Right cardiac atrium (tissue), 5 donors: ENCODE measurements around the gene ZNF236. TPM values are rescaled to one million over a fixed set of nuclear protein-coding genes. Genes with fewer than 3 reads are reported as not detected.
A peak's percentile ranks its signal among the peaks of the same experiment; 100 is the strongest.

Experiments
- ATAC-seq, 2 donors: fragments of 200-7000 bp; cut with Tn5 transposase; one replicate each; pipeline versions ENCODE4 v1.8.0 to v1.9.1; 2020; ENCODE audit warnings: moderate library complexity in 2 of 2, mild to moderate bottlenecking in 1 of 2
- DNase-seq, 3 donors: peaks; one replicate each; pipeline ENCODE4 v3.0.0-alpha.2; 2020
- H3K27ac ChIP-seq: one replicate; pipeline ENCODE4 v1.5.1; 2013; ENCODE audit warnings: mild to moderate bottlenecking, low read length, control low read depth, moderate library complexity
- H3K27me3 ChIP-seq: one replicate; pipeline ENCODE4 v1.6.1; 2013; ENCODE audit not compliant: control insufficient read depth, insufficient read depth
- H3K4me1 ChIP-seq: one replicate; pipeline ENCODE4 v1.6.1; 2013; ENCODE audit warnings: low read length; ENCODE audit not compliant: control insufficient read depth, insufficient read depth
- H3K4me3 ChIP-seq: one replicate; pipeline ENCODE4 v1.5.1; 2013; ENCODE audit warnings: low read length, control low read depth
- H3K9me3 ChIP-seq: one replicate; pipeline ENCODE4 v1.6.1; 2013; ENCODE audit warnings: low read length; ENCODE audit not compliant: control insufficient read depth
- WGBS: extraction: QIAGEN DNeasy Blood & Tissue Kit; methylation state at CpG from one replicate; pipeline ENCODE4 v1.1.7; 2013; 5-methylcytosine and 5-hydroxymethylcytosine counted together
- intact Hi-C, 4 donors: fragments of 100-400 bp; cut with DNase I; formaldehyde crosslinking; loops; one replicate each; pipeline versions ENCODE4 v1.11.0 to v1.14.0; 2022 to 2023
- polyA plus RNA-seq: library from polyadenylated mRNA; stranded (reverse); fragments of 200-250 nt; gene quantifications from one replicate; pipeline ENCODE4 v1.2.3, GENCODE V29; 2013
- total RNA-seq, 4 donors: library from RNA; stranded (reverse); fragmentation: NEBNext Ultra II Directional; extraction: Animal tissue kit (Norgen Biotek cat#: 25700); gene quantifications; one replicate each; pipeline ENCODE4 v1.2.1, GENCODE V29; 2021
- donor health status: healthy with polysubstance abuse.
- donor health status: DM: no; HTN: yes; CAD: no.
- donor health status: DM: no; HTN: no; CAD: no.
- donor health status: DM: no; HTN: yes; CAD: no; lungs with severe emphysema.
- donor health status: DM: yes; HTN: yes; CAD: no.

ZNF236 gene
- total and polyA plus RNA-seq, 5 donors: 2.2 to 19.8 (median 16.9) TPM

DNA sequence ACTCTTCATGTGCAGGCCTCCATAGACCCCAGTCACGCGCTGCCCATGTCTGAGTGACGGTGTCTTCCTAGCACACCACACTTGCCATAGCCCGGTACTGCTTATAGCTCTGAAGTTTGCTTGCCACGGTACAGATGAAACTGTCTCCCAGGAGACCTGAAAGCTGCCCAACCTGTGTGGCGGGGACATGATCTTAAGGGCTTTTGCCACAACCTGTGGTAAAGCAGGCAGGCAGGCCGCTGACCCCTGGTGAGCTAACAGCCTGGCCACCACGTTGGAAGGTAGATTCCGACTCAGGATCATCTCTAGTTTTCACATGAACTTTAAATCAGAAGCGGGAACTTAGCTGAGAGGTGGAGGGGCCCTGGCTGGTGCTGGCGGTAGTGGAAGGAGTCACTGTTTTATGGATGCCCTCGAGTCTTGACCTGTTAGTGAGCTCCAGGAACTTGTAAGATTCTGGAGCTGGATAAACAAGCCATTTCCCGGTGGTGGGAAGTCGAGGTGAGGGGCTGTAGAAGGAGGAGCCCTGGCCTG lies 153.3 kb downstream of the ZNF236 start:
- intact Hi-C loops: no loop called here
- 91% methylated on average over 14 of the region's 14 CpGs for WGBS

DNA sequence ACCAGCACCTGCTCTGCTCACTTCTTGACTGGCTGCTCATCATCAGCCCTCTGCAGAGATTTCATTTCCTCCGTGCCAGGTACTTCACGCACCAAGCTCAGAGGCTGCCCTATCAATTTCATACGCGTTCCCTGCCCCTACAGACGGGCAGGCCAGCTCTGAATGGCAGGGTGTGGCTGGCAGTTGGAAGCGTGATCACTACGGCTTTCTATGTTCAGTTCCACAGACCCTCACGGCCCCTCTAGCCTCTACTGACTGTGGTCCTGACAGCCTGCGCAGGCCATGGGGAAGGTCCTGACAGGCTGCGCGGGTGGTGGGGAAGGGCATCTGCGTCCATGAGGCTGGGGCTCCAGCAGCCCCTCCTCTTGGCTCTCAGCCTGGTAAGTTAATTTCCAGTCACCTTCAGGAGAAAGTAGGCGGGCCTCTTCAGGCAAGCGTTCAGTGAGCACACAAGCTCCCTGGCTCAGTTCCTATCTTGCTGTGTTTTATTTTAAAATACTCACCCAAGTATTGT lies 154.8 kb downstream of the ZNF236 start:
- no peaks in the 10 kb centered on the region for H3K27me3 ChIP-seq
- H3K4me3 ChIP-seq: no peak overlapping the region
- 50% methylated on average over 14 of the region's 14 CpGs for WGBS
- peak; percentile 49 to 53 for ATAC-seq
- H3K4me1 ChIP-seq: no peaks in the 10 kb centered on the region
- H3K27ac ChIP-seq: no peak overlapping the region
- peak in 1 of 3 donors; percentile 30 for DNase-seq
- no peaks in the 10 kb centered on the region for H3K9me3 ChIP-seq
- intact Hi-C loops: no loop called here

More for the DNA sequence above, 153.3 kb downstream of the ZNF236 start:
- no peaks in the 10 kb centered on the region for H3K9me3 ChIP-seq
- no peak overlapping the region for H3K27ac ChIP-seq
- H3K4me1 ChIP-seq: no peaks in the 10 kb centered on the region
- DNase-seq (no peak), ATAC-seq (no peak)
- no peak overlapping the region for H3K4me3 ChIP-seq
- no peaks in the 10 kb centered on the region for H3K27me3 ChIP-seq

DNA sequence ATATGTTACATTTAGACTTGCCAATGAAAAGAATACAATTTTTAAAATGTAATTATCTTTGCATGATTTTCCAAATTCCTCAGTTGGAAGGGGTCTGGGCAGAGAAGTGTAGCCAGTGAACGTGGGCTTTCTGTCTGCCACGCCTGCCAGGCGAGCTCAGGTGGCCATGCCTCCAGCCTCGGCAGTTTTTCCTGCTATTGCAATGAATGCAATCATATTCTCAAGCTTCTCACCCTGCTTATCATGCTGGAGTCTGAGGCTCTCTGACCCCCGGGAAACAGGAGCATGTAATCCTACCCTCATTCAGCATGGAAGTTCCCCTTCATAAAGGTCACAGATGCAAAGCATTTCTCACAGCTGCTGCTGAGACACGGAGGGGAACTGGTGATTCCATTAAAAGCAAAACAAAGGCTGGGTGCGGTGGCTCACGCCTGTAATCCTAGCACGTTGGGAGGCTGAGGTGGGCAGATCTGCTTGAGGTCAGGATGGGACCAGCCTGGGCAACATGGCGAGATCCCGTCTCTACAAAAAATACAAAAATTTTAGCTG lies 155.4 kb downstream of the ZNF236 start:
- ATAC-seq: no peak
- Histone ChIP-seq H3K4me1 (no peaks in the 10 kb centered on the region), H3K4me3 (no peak overlapping the region), H3K27ac (no peak overlapping the region), H3K9me3 (no peaks in the 10 kb centered on the region), H3K27me3 (no peaks in the 10 kb centered on the region)
- intact Hi-C loops: no loop called here
- DNase-seq: no peak
- WGBS: 64% methylated on average over 11 of the region's 11 CpGs

DNA sequence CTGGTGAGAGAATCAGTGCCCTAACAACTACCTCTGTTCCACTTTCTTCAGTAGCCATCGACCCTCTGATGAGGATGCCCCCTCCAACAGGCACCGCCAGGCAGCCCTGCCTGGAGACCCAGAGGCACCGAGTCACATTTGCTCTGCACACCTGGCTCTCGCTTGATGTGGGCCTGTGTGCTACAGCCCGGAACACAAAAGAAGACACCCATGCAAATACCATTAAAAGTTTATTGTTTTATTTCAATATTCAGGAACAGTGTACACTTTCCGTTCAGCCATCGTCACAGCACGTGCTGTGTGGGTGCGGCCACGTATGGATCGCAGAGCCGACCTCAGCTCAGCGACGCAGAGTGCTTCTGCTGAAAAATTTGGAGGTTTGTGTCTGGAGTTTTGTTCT lies 156.3 kb downstream of the ZNF236 start:
- Histone ChIP-seq H3K27me3 (no peaks in the 10 kb centered on the region), H3K4me3 (no peak overlapping the region), H3K4me1 (no peaks in the 10 kb centered on the region), H3K9me3 (no peaks in the 10 kb centered on the region), H3K27ac (no peak overlapping the region)
- WGBS: 90% methylated on average over 14 of the region's 14 CpGs
- DNase-seq (no peak), ATAC-seq (no peak)
- intact Hi-C loops: no loop called here

DNA sequence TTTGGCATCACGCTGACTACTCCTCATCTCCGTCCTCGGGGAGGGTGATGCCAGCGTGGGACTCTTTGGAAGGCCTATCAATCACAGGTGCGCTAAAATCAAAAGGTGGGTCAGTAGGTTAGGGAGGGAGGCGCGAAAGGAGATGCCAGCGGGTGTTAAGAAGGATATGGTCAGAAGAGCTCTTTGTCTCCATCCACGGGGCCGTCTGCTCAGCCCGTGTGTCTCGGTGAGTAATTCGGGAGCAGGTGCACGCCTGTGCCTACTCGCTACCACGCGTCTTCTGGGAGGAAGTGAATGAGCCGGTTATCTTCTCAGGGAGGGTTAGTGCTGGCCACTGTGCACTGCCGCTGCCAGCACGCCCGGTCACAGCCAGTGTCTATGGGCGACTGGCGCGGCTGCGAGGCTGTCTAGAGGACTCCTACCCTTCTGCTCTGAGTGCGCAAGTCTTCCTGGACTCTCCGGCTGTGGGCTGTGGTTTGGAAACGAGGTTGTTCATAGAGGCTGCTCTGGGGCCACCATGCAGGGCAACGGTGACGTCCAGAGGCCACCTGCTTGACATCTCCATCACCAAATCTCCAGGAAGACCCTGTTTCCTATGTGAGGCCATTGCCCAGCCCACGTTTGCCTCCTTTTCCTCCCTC lies 156.9 kb downstream of the ZNF236 start:
- intact Hi-C loops: no loop called here
- ATAC-seq (no peak), DNase-seq (no peak)
- Histone ChIP-seq H3K27me3 (no peaks in the 10 kb centered on the region), H3K27ac (no peak overlapping the region), H3K9me3 (no peaks in the 10 kb centered on the region), H3K4me3 (no peak overlapping the region), H3K4me1 (no peaks in the 10 kb centered on the region)
- 93% methylated on average over 31 of the region's 31 CpGs for WGBS

DNA sequence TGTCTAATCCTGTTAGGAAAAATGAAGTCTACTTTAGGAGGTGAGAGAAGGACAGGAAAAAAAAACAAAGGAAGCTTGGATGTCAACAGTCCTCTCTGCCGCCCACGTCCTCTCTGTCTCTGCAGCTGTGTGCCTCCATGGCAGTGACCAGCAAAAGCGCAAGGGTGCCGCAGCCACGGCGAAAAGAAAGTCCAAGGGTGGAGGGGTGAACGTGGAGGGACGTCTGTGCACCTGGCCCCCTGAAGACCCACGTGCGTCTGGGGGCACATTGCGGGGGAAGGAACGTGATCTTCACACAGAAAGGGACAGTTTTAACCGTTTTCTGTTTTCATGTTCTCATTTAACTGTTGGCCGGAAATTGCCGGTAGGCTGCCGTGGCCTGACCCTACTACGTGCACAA lies 157.5 kb downstream of the ZNF236 start:
- H3K4me3 ChIP-seq: no peak overlapping the region
- 81% methylated on average over 17 of the region's 17 CpGs for WGBS
- DNase-seq (no peak), ATAC-seq (no peak)
- no peak overlapping the region for H3K27ac ChIP-seq
- no peaks in the 10 kb centered on the region for H3K4me1 ChIP-seq
- H3K27me3 ChIP-seq: no peaks in the 10 kb centered on the region
- no peaks in the 10 kb centered on the region for H3K9me3 ChIP-seq
- intact Hi-C loops: loop anchor here in 2 of 4 donors (10.0 kb wide), 1 partner anchor 175 kb away; no protein-coding TSS in a partner anchor

DNA sequence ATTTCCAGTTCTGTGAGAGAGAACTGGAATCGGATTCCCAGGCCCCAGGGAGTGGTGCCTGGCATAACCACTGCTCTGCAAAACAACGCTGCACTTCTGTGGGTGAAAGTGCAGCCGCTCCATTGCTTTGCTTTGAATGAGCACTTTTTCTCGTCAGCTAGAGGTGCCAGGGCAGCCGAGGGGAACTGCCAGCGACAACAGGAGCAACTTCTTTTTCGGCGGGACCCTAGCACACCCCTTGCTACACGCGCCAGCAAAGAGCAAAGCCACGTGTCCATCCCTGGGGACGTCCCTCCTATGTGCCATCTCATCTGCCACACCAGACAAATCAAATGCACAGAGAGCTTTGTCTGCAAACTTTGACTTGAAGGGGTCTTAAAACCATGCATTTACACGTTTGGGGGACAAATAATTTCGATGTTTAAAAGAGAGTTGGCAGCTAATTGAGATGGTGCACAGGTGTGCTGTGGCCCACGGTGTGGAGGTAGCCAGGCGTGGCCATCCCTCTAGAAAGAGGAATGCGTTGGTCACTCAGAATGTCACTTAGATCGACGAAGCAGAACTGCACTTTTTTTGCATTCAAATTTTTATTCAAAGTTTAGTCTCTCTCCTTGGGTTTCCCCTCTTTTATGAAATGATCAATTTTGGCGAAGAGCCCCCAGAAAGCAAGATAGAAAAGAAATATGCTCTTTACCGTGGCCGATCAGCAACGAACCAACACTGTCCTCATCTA lies 158.5 kb downstream of the ZNF236 start:
- H3K4me3 ChIP-seq: no peak overlapping the region
- intact Hi-C loops: loop anchor here in 2 of 4 donors (10.0 kb wide), 1 partner anchor 176 kb away; no protein-coding TSS in a partner anchor
- no peaks in the 10 kb centered on the region for H3K4me1 ChIP-seq
- H3K27ac ChIP-seq: no peak overlapping the region
- no peaks in the 10 kb centered on the region for H3K9me3 ChIP-seq
- 76% methylated on average over 23 of the region's 23 CpGs for WGBS
- DNase-seq: no peak
- no peaks in the 10 kb centered on the region for H3K27me3 ChIP-seq
- no peak for ATAC-seq

DNA sequence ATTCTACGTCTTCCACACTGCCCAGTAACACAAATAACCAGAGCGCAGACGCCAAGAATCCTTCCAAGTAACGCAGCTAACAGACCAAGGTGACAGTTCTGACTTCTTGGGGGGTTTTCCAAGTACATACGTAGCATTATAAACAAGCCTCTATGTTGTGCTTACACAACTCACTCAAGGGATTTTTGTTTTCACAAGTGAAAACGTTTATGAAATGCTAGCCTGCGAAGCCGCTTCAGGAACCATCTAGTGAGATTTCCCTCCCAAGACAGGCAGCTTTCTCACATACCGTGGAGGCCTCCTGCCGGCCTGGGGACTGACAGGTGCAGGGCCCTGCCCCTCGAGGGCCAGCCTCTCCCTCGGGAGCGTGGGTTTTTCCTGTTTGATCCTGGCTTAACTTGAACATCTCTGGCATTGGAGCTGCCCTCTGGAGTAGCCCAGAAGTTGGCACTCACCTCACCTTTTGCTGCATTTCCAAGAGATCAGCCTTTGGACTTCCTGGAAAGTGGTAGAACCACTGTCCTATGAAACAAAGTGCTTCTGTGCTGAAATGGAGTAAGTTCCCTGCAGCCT lies 159.1 kb downstream of the ZNF236 start:
- intact Hi-C loops: loop anchor here in 2 of 4 donors (10.0 kb wide), 1 partner anchor 177 kb away; no protein-coding TSS in a partner anchor
- no peak for ATAC-seq
- Histone ChIP-seq H3K27ac (no peak overlapping the region), H3K9me3 (no peaks in the 10 kb centered on the region), H3K4me3 (no peak overlapping the region), H3K4me1 (no peaks in the 10 kb centered on the region), H3K27me3 (no peaks in the 10 kb centered on the region)
- DNase-seq: no peak
- 80% methylated on average over 13 of the region's 13 CpGs for WGBS

DNA sequence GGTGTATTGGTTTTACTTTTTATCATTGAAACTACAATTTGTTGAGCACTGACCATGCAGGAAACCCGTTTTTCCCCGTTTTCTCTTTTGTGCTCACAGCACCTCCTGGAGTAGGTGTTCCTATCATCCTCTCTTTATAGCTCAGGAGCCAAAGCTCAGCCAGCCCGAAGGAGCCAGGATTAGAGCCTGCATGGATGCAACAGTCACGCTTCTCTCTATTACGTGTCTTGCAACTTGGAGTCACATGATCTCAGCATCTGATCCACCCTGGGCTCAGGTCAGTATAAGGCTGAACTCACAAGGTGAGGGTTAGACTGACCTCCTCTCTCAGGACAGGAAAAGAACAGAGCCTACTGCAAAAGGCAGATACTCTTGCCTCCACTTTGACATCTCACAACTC lies 159.7 kb downstream of the ZNF236 start:
- intact Hi-C loops: loop anchor here in 2 of 4 donors (10.0 kb wide), 1 partner anchor 177 kb away; no protein-coding TSS in a partner anchor

DNA sequence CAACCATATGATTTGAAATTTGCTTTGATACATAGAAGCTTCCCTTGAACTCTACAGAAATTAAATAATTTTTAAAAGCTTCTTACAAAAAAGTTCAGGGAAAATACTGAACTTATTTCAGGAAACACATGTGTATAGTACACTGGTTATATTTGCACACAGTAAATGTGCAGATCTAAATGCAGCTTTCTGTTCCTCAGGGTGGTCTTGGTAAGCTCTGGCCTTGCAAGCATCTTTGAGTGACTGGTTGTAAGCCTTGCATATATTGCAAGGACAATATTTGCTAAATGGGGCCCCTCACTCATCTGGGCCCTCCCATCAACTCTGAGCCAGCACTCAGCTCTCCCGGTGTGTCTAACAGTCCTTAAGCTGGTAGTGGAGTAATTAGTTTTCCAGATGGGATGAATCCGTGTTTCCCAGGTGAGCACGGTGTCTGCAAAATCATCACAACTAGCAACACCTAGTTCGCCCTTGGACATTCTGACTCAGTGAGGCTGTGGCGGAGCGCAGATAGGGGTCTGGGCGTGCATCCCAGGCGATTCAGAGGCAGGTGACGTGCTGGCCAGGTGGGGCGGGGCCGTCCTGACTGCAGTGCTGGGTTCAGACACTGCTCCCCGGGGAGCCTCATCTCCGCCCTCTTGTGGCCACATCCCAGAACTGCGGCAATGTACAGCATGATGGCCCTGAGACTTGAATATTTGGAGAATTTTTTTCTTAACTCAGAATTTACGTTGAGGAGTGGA lies 160.7 kb downstream of the ZNF236 start:
- intact Hi-C loops: loop anchor here in 2 of 4 donors (10.0 kb wide), 1 partner anchor 178 kb away; no protein-coding TSS in a partner anchor
- 16% methylated on average over 15 of the region's 15 CpGs for WGBS
- peak; percentile 67 to 77 for ATAC-seq
- H3K27ac ChIP-seq: no peak overlapping the region
- H3K9me3 ChIP-seq: no peaks in the 10 kb centered on the region
- H3K4me1 ChIP-seq: no peaks in the 10 kb centered on the region
- DNase-seq: peak; percentile 76 to 92 (median 90)
- no peaks in the 10 kb centered on the region for H3K27me3 ChIP-seq
- H3K4me3 ChIP-seq: no peak overlapping the region

More for the DNA sequence above, 159.7 kb downstream of the ZNF236 start:
- H3K9me3 ChIP-seq: no peaks in the 10 kb centered on the region
- DNase-seq: no peak
- H3K27ac ChIP-seq: no peak overlapping the region
- H3K4me3 ChIP-seq: no peak overlapping the region
- no peaks in the 10 kb centered on the region for H3K4me1 ChIP-seq
- 90% methylated on average over 5 of the region's 5 CpGs for whole genome bisulfite sequencing
- ATAC-seq: no peak
- H3K27me3 ChIP-seq: no peaks in the 10 kb centered on the region
